Measurements from ENCODE around the gene TBC1D5.

Gene TBC1D5

DNA sequence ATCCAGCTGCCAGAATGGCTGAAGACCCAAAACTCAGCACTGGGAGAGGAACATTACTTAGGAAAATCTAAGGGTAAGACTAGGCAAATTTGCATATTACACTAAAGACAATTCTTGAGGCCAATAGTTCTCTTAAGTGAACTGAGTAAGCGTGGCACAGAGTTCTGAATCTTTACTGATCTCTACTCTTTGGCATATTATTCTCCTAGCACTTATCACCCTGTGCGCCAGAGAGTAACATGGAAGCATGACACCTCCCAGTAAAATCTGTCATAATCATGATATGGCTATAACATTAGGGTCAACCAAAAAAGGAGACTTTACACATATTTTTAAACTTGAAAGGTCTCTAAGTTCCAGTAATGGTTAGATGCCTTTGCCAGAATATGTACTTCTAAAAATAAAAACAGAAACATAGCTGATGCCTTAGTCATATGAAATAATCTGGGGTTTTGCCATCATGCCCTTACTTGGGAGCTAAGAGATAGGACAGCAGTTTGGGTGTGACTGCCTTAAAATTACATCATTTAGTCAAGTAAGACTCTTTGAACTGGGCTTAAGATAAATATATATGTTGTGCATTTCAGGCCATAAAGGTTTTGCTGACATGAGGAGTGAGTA, 567.1 kb downstream of the TBC1D5 start:
- Histone ChIP-seq H3K79me2 (ENCODE audit: insufficient read depth, low read length) (no peaks in the 10 kb centered on the region), H2AFZ (ENCODE audit: low read length) (no peak overlapping the region), H3K9me2 (replicated peaks; ENCODE audit: low read depth, low read length) (no peaks in the 10 kb centered on the region), H4K20me1 (ENCODE audit: insufficient read depth, low read length, poor library complexity, severe bottlenecking) (no peaks in the 10 kb centered on the region), H3F3A (ENCODE audit: low read depth) (no peaks in the 10 kb centered on the region), H3K4me3 (ENCODE audit: low read length, poor library complexity, severe bottlenecking) (no peak overlapping the region), H3K9me3 (ENCODE audit: insufficient read depth, low read depth, low read length) (no peaks in the 10 kb centered on the region), H3K4me2 (ENCODE audit: low read depth, low read length, poor library complexity, severe bottlenecking) (no peak overlapping the region), H3K9ac (ENCODE audit: low read depth, low read length, poor library complexity, severe bottlenecking) (no peak overlapping the region), H3K36me3 (ENCODE audit: insufficient read depth, low read length) (no peaks in the 10 kb centered on the region), H3K4me1 (ENCODE audit: insufficient read depth, low read length, poor library complexity, severe bottlenecking) (peaks cover 3% of the 10 kb centered on the region), H3K27me3 (ENCODE audit: insufficient read depth, low read length, poor library complexity, severe bottlenecking) (no peaks in the 10 kb centered on the region)
- TF ChIP-seq, protein P1, sequence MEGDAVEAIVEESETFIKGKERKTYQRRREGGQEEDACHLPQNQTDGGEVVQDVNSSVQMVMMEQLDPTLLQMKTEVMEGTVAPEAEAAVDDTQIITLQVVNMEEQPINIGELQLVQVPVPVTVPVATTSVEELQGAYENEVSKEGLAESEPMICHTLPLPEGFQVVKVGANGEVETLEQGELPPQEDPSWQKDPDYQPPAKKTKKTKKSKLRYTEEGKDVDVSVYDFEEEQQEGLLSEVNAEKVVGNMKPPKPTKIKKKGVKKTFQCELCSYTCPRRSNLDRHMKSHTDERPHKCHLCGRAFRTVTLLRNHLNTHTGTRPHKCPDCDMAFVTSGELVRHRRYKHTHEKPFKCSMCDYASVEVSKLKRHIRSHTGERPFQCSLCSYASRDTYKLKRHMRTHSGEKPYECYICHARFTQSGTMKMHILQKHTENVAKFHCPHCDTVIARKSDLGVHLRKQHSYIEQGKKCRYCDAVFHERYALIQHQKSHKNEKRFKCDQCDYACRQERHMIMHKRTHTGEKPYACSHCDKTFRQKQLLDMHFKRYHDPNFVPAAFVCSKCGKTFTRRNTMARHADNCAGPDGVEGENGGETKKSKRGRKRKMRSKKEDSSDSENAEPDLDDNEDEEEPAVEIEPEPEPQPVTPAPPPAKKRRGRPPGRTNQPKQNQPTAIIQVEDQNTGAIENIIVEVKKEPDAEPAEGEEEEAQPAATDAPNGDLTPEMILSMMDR (conservative IDR thresholded peaks at IDR 0.05; ENCODE audit: low read length), result no peak
- TF ChIP-seq EZH2phosphoT487 (IDR thresholded peaks at IDR 0.05; ENCODE audit: borderline replicate concordance), result no peak

DNA sequence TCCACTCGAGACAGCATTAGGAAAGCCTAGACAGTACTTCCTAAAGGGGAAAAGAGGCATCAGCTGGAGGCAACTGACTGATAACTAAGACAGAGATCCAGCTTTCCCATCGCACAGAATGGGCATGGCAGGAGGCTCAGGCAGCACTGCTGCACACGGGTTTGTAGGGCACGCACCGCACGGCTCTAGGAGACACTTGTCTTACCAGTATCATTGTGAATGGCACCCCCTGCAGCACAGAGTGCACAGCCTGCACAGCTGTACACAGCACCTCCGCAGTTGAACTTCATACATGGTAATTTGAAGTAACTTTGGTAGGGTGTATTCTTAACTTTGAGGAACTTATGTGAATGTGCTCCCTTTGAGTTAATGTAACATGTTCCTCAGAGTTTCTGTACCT, 576.1 kb downstream of the TBC1D5 start:
- H3K9ac ChIP-seq (ENCODE audit: low read depth, low read length, poor library complexity, severe bottlenecking), result no peak overlapping the region
- H3F3A ChIP-seq (ENCODE audit: low read depth), result no peaks in the 10 kb centered on the region
- no peaks in the 10 kb centered on the region for H3K79me2 ChIP-seq (ENCODE audit: insufficient read depth, low read length)
- H3K27me3 ChIP-seq (ENCODE audit: insufficient read depth, low read length, poor library complexity, severe bottlenecking), result no peaks in the 10 kb centered on the region
- no peaks in the 10 kb centered on the region for H3K4me1 ChIP-seq (ENCODE audit: insufficient read depth, low read length, poor library complexity, severe bottlenecking)
- H3K9me2 ChIP-seq (replicated peaks; ENCODE audit: low read depth, low read length), result no peaks in the 10 kb centered on the region
- H4K20me1 ChIP-seq (ENCODE audit: insufficient read depth, low read length, poor library complexity, severe bottlenecking), result no peaks in the 10 kb centered on the region
- TF ChIP-seq EZH2phosphoT487 (IDR thresholded peaks at IDR 0.05; ENCODE audit: borderline replicate concordance), result no peak
- TF ChIP-seq, protein P1 (conservative IDR thresholded peaks at IDR 0.05; ENCODE audit: low read length), result 0 out of 2 replicates have a peak, but pooled peaks have one; percentile 13
- H3K9me3 ChIP-seq (ENCODE audit: insufficient read depth, low read depth, low read length), result no peaks in the 10 kb centered on the region
- H3K4me3 ChIP-seq (ENCODE audit: low read length, poor library complexity, severe bottlenecking), result no peak overlapping the region
- H3K4me2 ChIP-seq (ENCODE audit: low read depth, low read length, poor library complexity, severe bottlenecking), result no peak overlapping the region
- H2AFZ ChIP-seq (ENCODE audit: low read length), result no peak overlapping the region
- H3K36me3 ChIP-seq (ENCODE audit: insufficient read depth, low read length), result peaks cover 56% of the 10 kb centered on the region; the same call in 1 of the 2 replicates

DNA sequence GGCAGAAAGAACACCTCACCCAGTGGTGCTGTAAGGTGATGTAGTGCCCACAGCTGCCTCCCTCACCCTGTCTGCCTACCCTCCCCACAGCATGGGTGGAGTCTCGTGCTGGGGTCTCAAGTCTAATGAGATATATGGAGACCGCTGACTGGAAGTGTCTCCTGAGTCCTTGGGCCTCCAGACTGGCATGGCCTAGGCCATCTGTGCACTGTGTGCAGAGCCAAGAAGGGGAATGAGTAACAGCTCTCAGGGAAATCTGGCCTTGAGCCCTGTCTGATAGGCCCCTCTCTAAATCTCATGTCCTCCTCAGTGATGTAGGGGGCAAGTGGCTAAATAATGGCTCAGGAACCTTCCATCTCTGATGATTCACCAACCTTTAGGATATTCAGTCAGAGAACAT, 580.3 kb downstream of the TBC1D5 start:
- TF ChIP-seq, protein P1 (conservative IDR thresholded peaks at IDR 0.05; ENCODE audit: low read length), result no peak
- no peak for TF ChIP-seq EZH2phosphoT487 (IDR thresholded peaks at IDR 0.05; ENCODE audit: borderline replicate concordance)
- Histone ChIP-seq H3K9me2 (replicated peaks; ENCODE audit: low read depth, low read length) (no peaks in the 10 kb centered on the region), H4K20me1 (ENCODE audit: insufficient read depth, low read length, poor library complexity, severe bottlenecking) (no peaks in the 10 kb centered on the region), H3K9me3 (ENCODE audit: insufficient read depth, low read depth, low read length) (no peaks in the 10 kb centered on the region), H3K9ac (ENCODE audit: low read depth, low read length, poor library complexity, severe bottlenecking) (no peak overlapping the region), H3F3A (ENCODE audit: low read depth) (no peaks in the 10 kb centered on the region), H3K4me2 (ENCODE audit: low read depth, low read length, poor library complexity, severe bottlenecking) (no peak overlapping the region), H3K79me2 (ENCODE audit: insufficient read depth, low read length) (no peaks in the 10 kb centered on the region), H3K27me3 (ENCODE audit: insufficient read depth, low read length, poor library complexity, severe bottlenecking) (no peaks in the 10 kb centered on the region), H3K4me1 (ENCODE audit: insufficient read depth, low read length, poor library complexity, severe bottlenecking) (no peaks in the 10 kb centered on the region), H3K4me3 (ENCODE audit: low read length, poor library complexity, severe bottlenecking) (no peak overlapping the region), H2AFZ (ENCODE audit: low read length) (no peak overlapping the region), H3K36me3 (ENCODE audit: insufficient read depth, low read length) (peaks cover 76% of the 10 kb centered on the region; the same call in 1 of the 2 replicates)

All from Loucy (cell line).